ENCODE data around the gene CFAP74. TPM values are rescaled to one million over a fixed set of nuclear protein-coding genes. Genes with fewer than 3 reads are reported as not detected.

The CFAP74 gene
- total RNA-seq, 1 experiment from 2014 or later: not detected

GRCh38 chr1:1956101-1956500 is 47.5 kb downstream of the CFAP74 start:
- Mint-ChIP-seq H3K4me1 (ENCODE audit: low read depth, unreplicated experiment) (no peaks in the 10 kb centered on the region), H3K4me3 (ENCODE audit: unreplicated experiment) (no peak overlapping the region), H3K36me3 (ENCODE audit: insufficient read depth, unreplicated experiment) (no peaks in the 10 kb centered on the region), H3K9me3 (ENCODE audit: unreplicated experiment) (no peaks in the 10 kb centered on the region), H3K27ac (ENCODE audit: unreplicated experiment) (no peak overlapping the region), H3K27me3 (ENCODE audit: insufficient read depth, unreplicated experiment) (no peaks in the 10 kb centered on the region)
- H3K9me3 ChIP-seq: no peaks in the 10 kb centered on the region
- CTCF ChIA-PET: no interaction called here
- no TSS peak for BruUV-seq (replicated peaks)
- no peaks in the 10 kb centered on the region for H3K36me3 ChIP-seq (ENCODE audit: control insufficient read depth, insufficient read depth, low read length)
- 0 out of 2 replicates have a peak, but pooled peaks cover 6% of the 10 kb centered on the region for H3K4me1 ChIP-seq
- POLR2A ChIA-PET: no interaction called here
- TF ChIP-seq CTCF (IDR thresholded peaks at IDR 0.05; ENCODE audit: insufficient read depth in 1 of 2, low read depth in 1 of 2, low read length in 1 of 2, severe bottlenecking in 1 of 2, unreplicated experiment in 1 of 2): no peak
- no peak overlapping the region for H3K4me3 ChIP-seq (ENCODE audit: low read depth, low read length)
- intact Hi-C loops (cut with micrococcal nuclease; ENCODE audit: unreplicated experiment): no loop called here
- DNase-seq: no peak
- no peaks in the 10 kb centered on the region for H3K27me3 ChIP-seq (replicated peaks; ENCODE audit: control insufficient read depth, insufficient read depth, low read length)

DNA sequence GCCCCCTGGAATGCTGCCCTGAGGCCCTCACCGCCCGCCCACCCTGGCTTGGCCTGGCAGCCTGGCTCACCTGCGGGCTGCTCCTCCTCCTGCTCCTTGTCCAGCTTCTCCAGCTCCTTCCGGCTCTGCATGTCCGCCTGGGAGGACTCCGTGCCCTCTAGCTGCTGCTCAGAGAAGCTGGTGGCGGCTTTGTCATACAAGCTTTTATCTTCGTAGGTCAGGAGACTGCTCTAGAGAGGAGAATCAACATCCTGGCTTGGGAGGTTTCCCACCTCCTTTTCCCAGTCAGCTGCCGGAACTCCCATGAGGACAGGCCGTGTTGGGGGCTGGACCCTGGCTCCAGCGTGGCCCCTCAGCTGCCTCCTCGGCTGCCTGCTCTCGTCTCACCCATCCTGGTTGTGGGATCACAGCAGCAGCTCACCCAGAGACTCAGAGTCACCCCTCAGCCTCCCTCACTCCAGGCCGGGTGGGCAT is 47.9 kb downstream of the CFAP74 start:
- no peaks in the 10 kb centered on the region for H3K27me3 ChIP-seq (replicated peaks; ENCODE audit: control insufficient read depth, insufficient read depth, low read length)

GRCh38 chr1:1954831-1955441 is 48.6 kb downstream of the CFAP74 start:
- POLR2A ChIA-PET: no interaction called here
- no TSS peak for BruUV-seq (replicated peaks)
- H3K4me3 ChIP-seq (ENCODE audit: low read depth, low read length): no peak overlapping the region
- H3K36me3 ChIP-seq (ENCODE audit: control insufficient read depth, insufficient read depth, low read length): no peaks in the 10 kb centered on the region
- H3K27me3 ChIP-seq (replicated peaks; ENCODE audit: control insufficient read depth, insufficient read depth, low read length): no peaks in the 10 kb centered on the region
- DNase-seq: no peak
- H3K4me1 Mint-ChIP-seq (ENCODE audit: low read depth, unreplicated experiment): no peaks in the 10 kb centered on the region
- no peaks in the 10 kb centered on the region for H3K9me3 ChIP-seq
- no peak for TF ChIP-seq CTCF (IDR thresholded peaks at IDR 0.05; ENCODE audit: insufficient read depth in 1 of 2, low read depth in 1 of 2, low read length in 1 of 2, severe bottlenecking in 1 of 2, unreplicated experiment in 1 of 2)
- H3K27me3 Mint-ChIP-seq (ENCODE audit: insufficient read depth, unreplicated experiment): peaks cover 1% of the 10 kb centered on the region
- no peak overlapping the region for H3K27ac Mint-ChIP-seq (ENCODE audit: unreplicated experiment)
- no peak overlapping the region for H3K4me3 Mint-ChIP-seq (ENCODE audit: unreplicated experiment)
- H3K9me3 Mint-ChIP-seq (ENCODE audit: unreplicated experiment): no peaks in the 10 kb centered on the region
- H3K36me3 Mint-ChIP-seq (ENCODE audit: insufficient read depth, unreplicated experiment): no peaks in the 10 kb centered on the region
- CTCF ChIA-PET: interaction anchor here (0.5 kb wide), 1 partner anchor 242 kb away, joined by 4 read pairs; no protein-coding TSS in a partner anchor
- 0 out of 2 replicates have a peak, but pooled peaks cover 3% of the 10 kb centered on the region for H3K4me1 ChIP-seq
- intact Hi-C loops (cut with micrococcal nuclease; ENCODE audit: unreplicated experiment): no loop called here

More for the DNA sequence above, 47.9 kb downstream of the CFAP74 start:
- BruUV-seq (replicated peaks): no TSS peak
- intact Hi-C loops (cut with micrococcal nuclease; ENCODE audit: unreplicated experiment): no loop called here
- H3K36me3 ChIP-seq (ENCODE audit: control insufficient read depth, insufficient read depth, low read length): no peaks in the 10 kb centered on the region
- no peak for DNase-seq
- Mint-ChIP-seq H3K9me3 (ENCODE audit: unreplicated experiment) (no peaks in the 10 kb centered on the region), H3K27ac (ENCODE audit: unreplicated experiment) (no peak overlapping the region), H3K4me1 (ENCODE audit: low read depth, unreplicated experiment) (no peaks in the 10 kb centered on the region), H3K27me3 (ENCODE audit: insufficient read depth, unreplicated experiment) (no peaks in the 10 kb centered on the region), H3K36me3 (ENCODE audit: insufficient read depth, unreplicated experiment) (no peaks in the 10 kb centered on the region), H3K4me3 (ENCODE audit: unreplicated experiment) (no peak overlapping the region)
- ChIA-PET CTCF (no interaction called here), POLR2A (no interaction called here)
- H3K9me3 ChIP-seq: no peaks in the 10 kb centered on the region
- H3K4me1 ChIP-seq: 0 out of 2 replicates have a peak, but pooled peaks cover 6% of the 10 kb centered on the region
- no peak overlapping the region for H3K4me3 ChIP-seq (ENCODE audit: low read depth, low read length)
- TF ChIP-seq CTCF (IDR thresholded peaks at IDR 0.05; ENCODE audit: insufficient read depth in 1 of 2, low read depth in 1 of 2, low read length in 1 of 2, severe bottlenecking in 1 of 2, unreplicated experiment in 1 of 2): no peak

Measured in Caco-2 (cell line).